Fibroblast of skin of back (primary cell): ENCODE measurements around the gene TP53AIP1.

Experiments
- DNase-seq: peaks from one replicate; pipeline ENCODE4 v3.0.0-alpha.2; 2013

Gene TP53AIP1

GRCh38 chr11:128942272-128942612 is 429 bp downstream of the TP53AIP1 start:
- no peak for DNase-seq

GRCh38 chr11:128941573-128942271 is 949 bp downstream of the TP53AIP1 start:
- no peak for DNase-seq

- no peak for DNase-seq
These were observed 1.6 kb downstream of the TP53AIP1 start for GRCh38 chr11:128941110-128941509.

- DNase-seq, result no peak
These were observed 2.1 kb downstream of the TP53AIP1 start for GRCh38 chr11:128940603-128941002.

GRCh38 chr11:128940156-128940555 is 2.5 kb downstream of the TP53AIP1 start:
- DNase-seq, result no peak

- DNase-seq, result no peak
These were observed 3.1 kb downstream of the TP53AIP1 start for GRCh38 chr11:128939591-128939990.

- DNase-seq, result no peak
These were observed 4.3 kb downstream of the TP53AIP1 start for GRCh38 chr11:128938156-128938885.

- DNase-seq, result no peak
These were observed 5.2 kb downstream of the TP53AIP1 start for GRCh38 chr11:128937480-128937879.

- DNase-seq, result no peak
These were observed 5.9 kb downstream of the TP53AIP1 start for GRCh38 chr11:128936606-128937251.

- no peak for DNase-seq
These were observed 7.7 kb downstream of the TP53AIP1 start for GRCh38 chr11:128934926-128935325.

- no peak for DNase-seq
These were observed 8.3 kb downstream of the TP53AIP1 start for GRCh38 chr11:128934351-128934750.

- no peak for DNase-seq
These were observed 9.0 kb downstream of the TP53AIP1 start for GRCh38 chr11:128933481-128934178.

- DNase-seq, result no peak
These were observed 11.0 kb downstream of the TP53AIP1 start for GRCh38 chr11:128931668-128932067.

GRCh38 chr11:128931066-128931465 is 11.6 kb downstream of the TP53AIP1 start:
- no peak for DNase-seq

GRCh38 chr11:128929991-128930390 is 12.7 kb downstream of the TP53AIP1 start:
- peak; percentile 41 for DNase-seq

GRCh38 chr11:128929468-128929867 is 13.2 kb downstream of the TP53AIP1 start:
- no peak for DNase-seq

GRCh38 chr11:128928400-128928799 is 14.3 kb downstream of the TP53AIP1 start:
- DNase-seq, result no peak

GRCh38 chr11:128927683-128928336 is 14.9 kb downstream of the TP53AIP1 start:
- no peak for DNase-seq

- no peak for DNase-seq
These were observed 15.6 kb downstream of the TP53AIP1 start for GRCh38 chr11:128927108-128927461.

GRCh38 chr11:128926437-128927107 is 16.1 kb downstream of the TP53AIP1 start:
- no peak for DNase-seq

GRCh38 chr11:128926000-128926399 is 16.7 kb downstream of the TP53AIP1 start:
- no peak for DNase-seq

- DNase-seq, result no peak
These were observed 17.4 kb downstream of the TP53AIP1 start for GRCh38 chr11:128925250-128925600.
